ENCODE measurements around the gene YY1. TPM values are rescaled to one million over a fixed set of nuclear protein-coding genes. Genes with fewer than 3 reads are reported as not detected.

Gene YY1
- total RNA-seq, 1 experiment from 2014 or later, result 53.5 TPM

Small RNAs within 50 kb of the gene (small RNA-seq; reads per million reads assigned to genes)
- 2.3 reads per million, percentile 84 among the genes with 10 or more reads in this experiment for gene MIR345
- gene RN7SL523P, result not detected

Other genes starting within 250 kb of the YY1 start
- gene EVL, start 173.7 kb upstream of the YY1 start, total RNA-seq (2014; rRNA removed; shearing (Covaris generic)), result 11.4 and 21.7 TPM in 2 replicates
- gene DEGS2, start 79.5 kb upstream of the YY1 start, total RNA-seq (2014; rRNA removed; shearing (Covaris generic)), result not detected in 2 replicates
- 23.3 and 24.1 TPM in 2 replicates for gene SLC25A29, start 67.3 kb downstream of the YY1 start, total RNA-seq (2014; rRNA removed; shearing (Covaris generic))
- 0.37 TPM in 1 of 2 replicates, not detected in the other for gene SLC25A47, start 84.2 kb downstream of the YY1 start, total RNA-seq (2014; rRNA removed; shearing (Covaris generic))
- 12.1 and 14.0 TPM in 2 replicates for gene WDR25, start 137.3 kb downstream of the YY1 start, total RNA-seq (2014; rRNA removed; shearing (Covaris generic))

Measured in HT1080 (cell line).